Measurements from ENCODE around the gene KIF5C. TPM values are rescaled to one million over a fixed set of nuclear protein-coding genes. Genes with fewer than 3 reads are reported as not detected.

Gene KIF5C
- total RNA-seq, 1 experiment from 2014 or later = 1.6 TPM

- TF ChIP-seq REST (IDR thresholded peaks at IDR 0.05; ENCODE audit: insufficient read depth in 1 of 2, low read depth in 2 of 2, low read length in 1 of 2) = no peak
- no peak for TF ChIP-seq POLR2AphosphoS5 (IDR thresholded peaks at IDR 0.05; ENCODE audit: low read depth, low read length)
- TF ChIP-seq TCF7L2 (IDR thresholded peaks at IDR 0.05; ENCODE audit: low read depth, low read length) = no peak
- no peak for TF ChIP-seq SIN3A (IDR thresholded peaks at IDR 0.05; ENCODE audit: borderline replicate concordance, insufficient read depth, low read depth, low read length)
- TF ChIP-seq CTCF (IDR thresholded peaks at IDR 0.05) = no peak
- Histone ChIP-seq H3K4me3 (ENCODE audit: low read depth in 2 of 2, low read length in 2 of 2) (peak overlapping the region; percentile 22 to 40), H3K27ac (ENCODE audit: low read length) (no peak overlapping the region), H3K27me3 (ENCODE audit: control insufficient read depth, insufficient read depth, low read length) (peaks cover 18% of the 10 kb centered on the region), H3K36me3 (ENCODE audit: control insufficient read depth, insufficient read depth, low read length) (no peaks in the 10 kb centered on the region), H3K9me3 (ENCODE audit: control insufficient read depth, insufficient read depth, low read depth, low read length) (no peaks in the 10 kb centered on the region), H3K4me1 (ENCODE audit: control insufficient read depth, insufficient read depth, low read length) (peaks cover 5% of the 10 kb centered on the region; the same call in 1 of the 2 replicates)
- CTCF ChIA-PET = no interaction called here
- DNase-seq (ENCODE audit: low read depth, low spot score) = no peak
- no peak for ATAC-seq
- intact Hi-C loops (cut with micrococcal nuclease; ENCODE audit: unreplicated experiment) = no loop called here
- BruUV-seq (replicated peaks) = no TSS peak
- POLR2A ChIA-PET = no interaction called here
- in situ Hi-C loops (cut with HindIII; ENCODE audit: low pct_unique_long_range_greater_than_20kb, low sequenced_read_pairs) = no loop called here
Measured at GRCh38 chr2:148876595-148877402, 1.8 kb downstream of the KIF5C start.

- Histone ChIP-seq H3K27me3 (ENCODE audit: control insufficient read depth, insufficient read depth, low read length) (peaks cover 18% of the 10 kb centered on the region), H3K4me3 (ENCODE audit: low read depth in 2 of 2, low read length in 2 of 2) (no peak overlapping the region), H3K9me3 (ENCODE audit: control insufficient read depth, insufficient read depth, low read depth, low read length) (no peaks in the 10 kb centered on the region), H3K27ac (ENCODE audit: low read length) (no peak overlapping the region), H3K36me3 (ENCODE audit: control insufficient read depth, insufficient read depth, low read length) (no peaks in the 10 kb centered on the region), H3K4me1 (ENCODE audit: control insufficient read depth, insufficient read depth, low read length) (peaks cover 5% of the 10 kb centered on the region; the same call in 1 of the 2 replicates)
- TF ChIP-seq TCF7L2 (IDR thresholded peaks at IDR 0.05; ENCODE audit: low read depth, low read length) (no peak), REST (IDR thresholded peaks at IDR 0.05; ENCODE audit: insufficient read depth in 1 of 2, low read depth in 2 of 2, low read length in 1 of 2) (no peak), SIN3A (IDR thresholded peaks at IDR 0.05; ENCODE audit: borderline replicate concordance, insufficient read depth, low read depth, low read length) (no peak), POLR2AphosphoS5 (IDR thresholded peaks at IDR 0.05; ENCODE audit: low read depth, low read length) (no peak), CTCF (IDR thresholded peaks at IDR 0.05) (no peak)
- ATAC-seq = no peak
- intact Hi-C loops (cut with micrococcal nuclease; ENCODE audit: unreplicated experiment) = no loop called here
- in situ Hi-C loops (cut with HindIII; ENCODE audit: low pct_unique_long_range_greater_than_20kb, low sequenced_read_pairs) = no loop called here
- BruUV-seq (replicated peaks) = no TSS peak
- CTCF ChIA-PET = no interaction called here
- no peak for DNase-seq (ENCODE audit: low read depth, low spot score)
- POLR2A ChIA-PET = no interaction called here
Measured at GRCh38 chr2:148877403-148877740, 2.3 kb downstream of the KIF5C start.

All from Panc1 (cell line).